HG03432 (cell line): Measurements from ENCODE around the gene PKP4.

Source experiments
- ATAC-seq: cut with Tn5 transposase; IDR thresholded peaks from one replicate; pipeline ENCODE4 v1.9.1; 2021; ENCODE audit warnings: mild to moderate bottlenecking, moderate library complexity; ENCODE audit not compliant: unreplicated experiment

Gene PKP4

GRCh38 chr2:158729873-158730620, 273.3 kb downstream of the PKP4 start:
- no peak for ATAC-seq

- no peak for ATAC-seq
Measured at GRCh38 chr2:158730621-158731140, 273.9 kb downstream of the PKP4 start.

- ATAC-seq, result no peak
Measured at GRCh38 chr2:158731386-158731785, 274.6 kb downstream of the PKP4 start.
